Fibroblast of lung (primary cell): ENCODE results near the gene FXYD4. TPM values are rescaled to one million over a fixed set of nuclear protein-coding genes. Genes with fewer than 3 reads are reported as not detected.

Experiments used
- DNase-seq, 2 donors: peaks; one replicate each; pipeline versions ENCODE4 v3.0.0 to v3.0.0-alpha.2; 2010; ENCODE audit warnings: low read depth in 2 of 2
- H2AFZ ChIP-seq: 2 replicates; pipeline ENCODE4 v1.5.1; 2012; ENCODE audit warnings: low read length, control low read depth, inconsistent platforms
- H3K27ac ChIP-seq: 2 replicates; pipeline ENCODE4 v1.5.1; 2011; ENCODE audit warnings: low read length, control low read depth; ENCODE audit not compliant: insufficient read depth
- H3K27me3 ChIP-seq: 2 replicates; pipeline ENCODE4 v1.5.1; 2011; ENCODE audit warnings: mild to moderate bottlenecking, low read length; ENCODE audit not compliant: control insufficient read depth, insufficient read depth
- H3K36me3 ChIP-seq: 2 replicates; pipeline ENCODE4 v1.5.1; 2011; ENCODE audit warnings: low read length; ENCODE audit not compliant: control insufficient read depth, insufficient read depth
- H3K4me1 ChIP-seq: 2 replicates; pipeline ENCODE4 v1.5.1; 2011; ENCODE audit warnings: low read length; ENCODE audit not compliant: control insufficient read depth, insufficient read depth; ENCODE audit errors: extremely low read depth
- H3K4me2 ChIP-seq: 2 replicates; pipeline ENCODE4 v1.5.1; 2011; ENCODE audit warnings: low read length, control low read depth; ENCODE audit not compliant: insufficient read depth; ENCODE audit errors: extremely low read depth
- H3K4me3 ChIP-seq, 4 experiments: fragments of 200-600 bp in 1 of 4; sonication (generic) in 1 of 4; replicated peaks in 1 of 4; 2 replicates each; pipeline ENCODE4 v1.5.1; 2011 to 2016; ENCODE audit warnings: low read length in 4 of 4, low read depth in 3 of 4, mild to moderate bottlenecking in 3 of 4, control low read depth in 2 of 4, inconsistent platforms in 1 of 4, mixed read lengths in 1 of 4; ENCODE audit not compliant: insufficient read depth in 1 of 4; ENCODE audit errors: control extremely low read depth in 1 of 4
- H3K79me2 ChIP-seq: 2 replicates; pipeline ENCODE4 v1.5.1; 2012; ENCODE audit warnings: mild to moderate bottlenecking, low read length, inconsistent platforms; ENCODE audit not compliant: control insufficient read depth, insufficient read depth
- H3K9ac ChIP-seq: 2 replicates; pipeline ENCODE4 v1.5.1; 2011; ENCODE audit warnings: mild to moderate bottlenecking, low read length, control low read depth; ENCODE audit not compliant: insufficient read depth
- H3K9me3 ChIP-seq: 2 replicates; pipeline ENCODE4 v1.5.1; 2012; ENCODE audit warnings: low read depth, low read length; ENCODE audit not compliant: control insufficient read depth, insufficient read depth
- H4K20me1 ChIP-seq: 2 replicates; pipeline ENCODE4 v1.5.1; 2011; ENCODE audit warnings: low read length; ENCODE audit not compliant: control insufficient read depth, insufficient read depth; ENCODE audit errors: extremely low read depth
- EZH2 ChIP-seq: IDR thresholded peaks from 2 replicates; pipeline ENCODE4 v1.5.1; 2012; ENCODE audit warnings: low read length, control low read depth, mild to moderate bottlenecking; ENCODE audit errors: missing control alignments
- polyA plus RNA-seq, 2 donors: library from polyadenylated mRNA; depleted of rRNA in 1 of 2; stranded (reverse) in 1 of 2; unstranded in 1 of 2; fragments of >200 nt; gene quantifications; 2 replicates each; pipeline ENCODE4 v1.2.1, GENCODE V29; 2011 to 2012; ENCODE audit warnings: missing spikeins in 1 of 2
- total RNA-seq: library from RNA; depleted of rRNA; stranded (reverse); fragments of >200 nt; gene quantifications from 2 replicates; pipeline ENCODE4 v1.2.1, GENCODE V29; 2014
- TF ChIP-seq, protein P1 (sequence below), 2 donors: IDR thresholded peaks in 1 of 2; conservative IDR thresholded peaks in 1 of 2; 1 replicate in 1 of 2; 2 replicates in 1 of 2; pipeline ENCODE4 v1.5.1; 2011 to 2012; ENCODE audit warnings: low read length in 2 of 2, control low read depth in 1 of 2, inconsistent platforms in 1 of 2, low read depth in 1 of 2, mild to moderate bottlenecking in 1 of 2

FXYD4 gene
- total and polyA plus RNA-seq, 2 donors (not counting 1 experiment from before 2014, with no cell fraction given), result not detected

DNA sequence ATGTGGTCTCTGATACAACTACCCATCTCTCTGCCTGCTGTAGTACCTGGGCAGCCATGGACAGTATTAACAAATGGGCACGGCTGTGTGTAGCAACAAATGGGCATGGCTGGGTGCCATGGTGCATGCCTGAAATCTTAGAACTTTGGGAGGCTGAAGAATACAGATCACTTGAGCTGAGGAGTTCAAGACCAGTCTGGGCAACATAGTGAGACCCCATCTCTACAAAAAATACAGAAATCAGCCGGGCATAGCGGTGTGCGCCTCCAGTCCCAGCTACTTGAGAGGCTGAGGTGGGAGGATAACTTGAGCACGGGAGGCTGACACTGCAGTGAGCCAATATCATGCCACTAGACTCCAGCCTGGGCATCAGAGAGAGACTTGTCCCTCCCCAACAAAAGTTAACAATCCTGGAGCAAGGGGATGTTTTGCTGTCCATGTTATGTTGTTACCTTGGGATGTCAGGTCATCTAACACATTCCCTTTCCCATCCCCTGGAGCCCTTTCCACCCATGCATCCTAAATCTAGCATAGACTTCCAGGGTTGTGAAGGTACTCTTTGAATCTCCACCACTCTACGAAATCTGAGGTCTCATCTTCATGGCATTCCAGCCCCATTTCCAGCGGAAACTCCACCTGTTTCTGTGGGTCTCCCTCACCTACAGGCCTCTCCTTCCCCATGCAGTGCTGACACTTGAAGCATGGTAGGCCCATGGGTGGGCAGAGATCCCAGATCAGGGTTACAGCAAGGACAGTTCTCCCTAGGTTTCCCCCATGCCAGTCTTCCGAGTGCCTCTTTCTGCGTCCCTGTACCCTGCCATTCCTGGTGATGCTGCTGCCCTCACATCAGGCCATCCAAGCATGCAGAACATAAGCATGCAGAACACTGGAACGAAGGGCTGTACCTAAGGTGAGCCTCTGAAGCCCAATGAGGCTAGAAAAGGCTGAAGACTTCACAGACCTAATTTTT lies 13.1 kb downstream of the FXYD4 start:
- Histone ChIP-seq H3K4me1 (no peaks in the 10 kb centered on the region), H3K9me3 (no peaks in the 10 kb centered on the region), H3K4me3 (no peak overlapping the region), H3K27me3 (no peaks in the 10 kb centered on the region), H2AFZ (no peak overlapping the region), H4K20me1 (no peaks in the 10 kb centered on the region), H3K36me3 (peaks cover 11% of the 10 kb centered on the region), H3K27ac (no peak overlapping the region), H3K79me2 (peaks cover 20% of the 10 kb centered on the region), H3K9ac (no peak overlapping the region), H3K4me2 (no peak overlapping the region)
- no peak for DNase-seq
- TF ChIP-seq, protein P1, sequence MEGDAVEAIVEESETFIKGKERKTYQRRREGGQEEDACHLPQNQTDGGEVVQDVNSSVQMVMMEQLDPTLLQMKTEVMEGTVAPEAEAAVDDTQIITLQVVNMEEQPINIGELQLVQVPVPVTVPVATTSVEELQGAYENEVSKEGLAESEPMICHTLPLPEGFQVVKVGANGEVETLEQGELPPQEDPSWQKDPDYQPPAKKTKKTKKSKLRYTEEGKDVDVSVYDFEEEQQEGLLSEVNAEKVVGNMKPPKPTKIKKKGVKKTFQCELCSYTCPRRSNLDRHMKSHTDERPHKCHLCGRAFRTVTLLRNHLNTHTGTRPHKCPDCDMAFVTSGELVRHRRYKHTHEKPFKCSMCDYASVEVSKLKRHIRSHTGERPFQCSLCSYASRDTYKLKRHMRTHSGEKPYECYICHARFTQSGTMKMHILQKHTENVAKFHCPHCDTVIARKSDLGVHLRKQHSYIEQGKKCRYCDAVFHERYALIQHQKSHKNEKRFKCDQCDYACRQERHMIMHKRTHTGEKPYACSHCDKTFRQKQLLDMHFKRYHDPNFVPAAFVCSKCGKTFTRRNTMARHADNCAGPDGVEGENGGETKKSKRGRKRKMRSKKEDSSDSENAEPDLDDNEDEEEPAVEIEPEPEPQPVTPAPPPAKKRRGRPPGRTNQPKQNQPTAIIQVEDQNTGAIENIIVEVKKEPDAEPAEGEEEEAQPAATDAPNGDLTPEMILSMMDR (conservative IDR thresholded peaks at IDR 0.05 in 1 of 2, IDR thresholded peaks at IDR 0.05 in 1 of 2; ENCODE audit: low read depth in 1 of 2, low read length in 2 of 2), result no peak
- TF ChIP-seq EZH2, result no peak

DNA sequence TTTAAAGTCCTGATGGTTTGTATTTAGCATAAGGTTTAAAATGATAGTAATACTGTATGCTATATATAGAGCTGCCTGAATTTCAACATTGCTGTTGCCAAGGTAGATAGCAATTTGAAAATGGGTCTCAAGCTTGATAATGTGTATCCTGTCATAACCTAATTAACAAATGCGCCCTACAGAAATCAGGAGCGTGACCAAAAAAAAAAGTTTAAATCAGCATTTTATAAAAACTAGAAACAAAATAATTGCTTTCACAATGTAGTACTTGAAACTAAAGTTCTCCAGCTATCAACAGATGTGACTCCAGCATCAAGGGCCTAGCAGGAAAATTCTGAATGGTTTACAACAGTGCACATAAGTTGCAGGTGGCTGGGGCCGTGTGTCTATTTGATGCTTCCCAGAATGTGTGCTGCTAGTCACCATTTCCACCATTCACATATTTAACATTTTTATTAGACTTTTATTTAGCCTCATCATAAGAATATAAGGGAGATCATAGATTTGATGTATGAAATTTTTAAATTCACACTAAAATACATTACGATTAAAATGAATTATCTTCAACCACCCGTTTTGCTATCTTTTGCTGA lies 14.1 kb downstream of the FXYD4 start:
- Histone ChIP-seq H3K4me2 (no peak overlapping the region), H3K27ac (no peak overlapping the region), H3K27me3 (no peaks in the 10 kb centered on the region), H3K79me2 (peaks cover 30% of the 10 kb centered on the region), H3K9ac (no peak overlapping the region), H3K4me1 (no peaks in the 10 kb centered on the region), H3K9me3 (no peaks in the 10 kb centered on the region), H4K20me1 (no peaks in the 10 kb centered on the region), H3K36me3 (peaks cover 11% of the 10 kb centered on the region), H2AFZ (no peak overlapping the region), H3K4me3 (no peak overlapping the region)
- no peak for TF ChIP-seq EZH2
- TF ChIP-seq, protein P1 (conservative IDR thresholded peaks at IDR 0.05 in 1 of 2, IDR thresholded peaks at IDR 0.05 in 1 of 2; ENCODE audit: low read depth in 1 of 2, low read length in 2 of 2), result no peak
- no peak for DNase-seq

DNA sequence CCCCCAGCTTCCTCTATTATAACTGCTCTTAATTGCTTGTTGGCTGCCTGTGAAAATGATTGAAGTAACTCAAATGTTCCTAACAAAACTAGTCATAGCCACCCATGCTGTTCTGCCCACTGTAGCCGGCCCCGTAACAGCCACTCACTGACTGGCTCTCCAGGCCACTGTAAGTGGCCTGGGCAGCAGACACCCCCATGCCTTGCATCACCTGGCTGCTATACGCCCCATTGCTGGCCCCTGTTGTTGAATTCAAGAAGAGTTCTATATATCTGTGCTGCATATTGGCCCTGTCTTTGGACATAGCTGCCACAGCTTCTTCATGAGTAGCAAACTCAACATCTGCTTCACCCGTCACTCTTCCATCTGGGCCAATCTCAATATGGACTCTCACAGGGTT lies 15.1 kb downstream of the FXYD4 start:
- H2AFZ ChIP-seq, result no peak overlapping the region
- DNase-seq, result no peak
- no peak overlapping the region for H3K27ac ChIP-seq
- H3K79me2 ChIP-seq, result peaks cover 36% of the 10 kb centered on the region
- no peak overlapping the region for H3K9ac ChIP-seq
- no peaks in the 10 kb centered on the region for H3K4me1 ChIP-seq
- no peaks in the 10 kb centered on the region for H4K20me1 ChIP-seq
- H3K27me3 ChIP-seq, result no peaks in the 10 kb centered on the region
- H3K4me3 ChIP-seq, result no peak overlapping the region
- H3K4me2 ChIP-seq, result no peak overlapping the region
- peaks cover 13% of the 10 kb centered on the region for H3K36me3 ChIP-seq
- H3K9me3 ChIP-seq, result no peaks in the 10 kb centered on the region
- TF ChIP-seq EZH2, result no peak
- TF ChIP-seq, protein P1 (conservative IDR thresholded peaks at IDR 0.05 in 1 of 2, IDR thresholded peaks at IDR 0.05 in 1 of 2; ENCODE audit: low read depth in 1 of 2, low read length in 2 of 2), result no peak
